NB4 (cell line): ENCODE measurements around the gene AP5S1.

Experiments used
- DNase-seq: peaks from one replicate; pipeline ENCODE4 v3.0.0; 2010; ENCODE audit warnings: low read depth
- H3K4me3 ChIP-seq: one replicate; pipeline ENCODE4 v1.5.1; 2011; ENCODE audit warnings: mild to moderate bottlenecking, low read depth, low read length, moderate library complexity
- MYC ChIP-seq: IDR thresholded peaks from 2 replicates; pipeline ENCODE4 v1.6.1; 2011; ENCODE audit warnings: low read depth, low read length
- POLR2A ChIP-seq: IDR thresholded peaks from 2 replicates; pipeline ENCODE4 v1.6.1; 2011; ENCODE audit warnings: mild to moderate bottlenecking; ENCODE audit not compliant: insufficient read length; ENCODE audit errors: extremely low read depth
- TF ChIP-seq, protein P1 (sequence below): IDR thresholded peaks from one replicate; pipeline ENCODE4 v1.5.1; 2012; ENCODE audit warnings: low read depth, low read length
- TF ChIP-seq, protein P2 (sequence below): IDR thresholded peaks from 2 replicates; pipeline ENCODE4 v1.6.1; 2011; ENCODE audit warnings: low read depth, low read length

Gene AP5S1

DNA sequence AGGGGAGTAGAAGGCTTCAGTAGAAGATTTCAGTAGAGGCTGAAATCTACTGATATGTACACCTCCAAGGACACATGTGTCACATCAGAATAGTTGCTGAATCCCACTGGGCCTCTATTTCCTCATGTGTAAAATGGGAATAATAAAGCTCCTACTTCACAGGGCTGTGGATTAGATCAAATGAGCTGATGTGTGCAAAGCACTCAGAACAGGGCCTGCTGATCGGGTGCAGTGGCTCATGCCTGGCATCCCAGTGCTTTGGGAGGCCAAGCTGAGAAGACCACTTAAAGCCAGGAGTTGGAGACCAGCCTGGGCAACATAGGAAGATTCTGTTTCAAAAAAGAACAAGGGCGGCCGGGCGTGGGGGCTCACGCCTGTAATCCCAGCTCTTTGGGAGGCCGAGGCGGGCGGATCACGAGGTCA, 8.1 kb upstream of the AP5S1 start:
- TF ChIP-seq POLR2A: no peak
- TF ChIP-seq, protein P1, sequence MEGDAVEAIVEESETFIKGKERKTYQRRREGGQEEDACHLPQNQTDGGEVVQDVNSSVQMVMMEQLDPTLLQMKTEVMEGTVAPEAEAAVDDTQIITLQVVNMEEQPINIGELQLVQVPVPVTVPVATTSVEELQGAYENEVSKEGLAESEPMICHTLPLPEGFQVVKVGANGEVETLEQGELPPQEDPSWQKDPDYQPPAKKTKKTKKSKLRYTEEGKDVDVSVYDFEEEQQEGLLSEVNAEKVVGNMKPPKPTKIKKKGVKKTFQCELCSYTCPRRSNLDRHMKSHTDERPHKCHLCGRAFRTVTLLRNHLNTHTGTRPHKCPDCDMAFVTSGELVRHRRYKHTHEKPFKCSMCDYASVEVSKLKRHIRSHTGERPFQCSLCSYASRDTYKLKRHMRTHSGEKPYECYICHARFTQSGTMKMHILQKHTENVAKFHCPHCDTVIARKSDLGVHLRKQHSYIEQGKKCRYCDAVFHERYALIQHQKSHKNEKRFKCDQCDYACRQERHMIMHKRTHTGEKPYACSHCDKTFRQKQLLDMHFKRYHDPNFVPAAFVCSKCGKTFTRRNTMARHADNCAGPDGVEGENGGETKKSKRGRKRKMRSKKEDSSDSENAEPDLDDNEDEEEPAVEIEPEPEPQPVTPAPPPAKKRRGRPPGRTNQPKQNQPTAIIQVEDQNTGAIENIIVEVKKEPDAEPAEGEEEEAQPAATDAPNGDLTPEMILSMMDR: no peak
- no peak for TF ChIP-seq MYC
- TF ChIP-seq, protein P2, sequence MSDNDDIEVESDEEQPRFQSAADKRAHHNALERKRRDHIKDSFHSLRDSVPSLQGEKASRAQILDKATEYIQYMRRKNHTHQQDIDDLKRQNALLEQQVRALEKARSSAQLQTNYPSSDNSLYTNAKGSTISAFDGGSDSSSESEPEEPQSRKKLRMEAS: no peak
- no peak for DNase-seq
- H3K4me3 ChIP-seq: no peak overlapping the region

DNA sequence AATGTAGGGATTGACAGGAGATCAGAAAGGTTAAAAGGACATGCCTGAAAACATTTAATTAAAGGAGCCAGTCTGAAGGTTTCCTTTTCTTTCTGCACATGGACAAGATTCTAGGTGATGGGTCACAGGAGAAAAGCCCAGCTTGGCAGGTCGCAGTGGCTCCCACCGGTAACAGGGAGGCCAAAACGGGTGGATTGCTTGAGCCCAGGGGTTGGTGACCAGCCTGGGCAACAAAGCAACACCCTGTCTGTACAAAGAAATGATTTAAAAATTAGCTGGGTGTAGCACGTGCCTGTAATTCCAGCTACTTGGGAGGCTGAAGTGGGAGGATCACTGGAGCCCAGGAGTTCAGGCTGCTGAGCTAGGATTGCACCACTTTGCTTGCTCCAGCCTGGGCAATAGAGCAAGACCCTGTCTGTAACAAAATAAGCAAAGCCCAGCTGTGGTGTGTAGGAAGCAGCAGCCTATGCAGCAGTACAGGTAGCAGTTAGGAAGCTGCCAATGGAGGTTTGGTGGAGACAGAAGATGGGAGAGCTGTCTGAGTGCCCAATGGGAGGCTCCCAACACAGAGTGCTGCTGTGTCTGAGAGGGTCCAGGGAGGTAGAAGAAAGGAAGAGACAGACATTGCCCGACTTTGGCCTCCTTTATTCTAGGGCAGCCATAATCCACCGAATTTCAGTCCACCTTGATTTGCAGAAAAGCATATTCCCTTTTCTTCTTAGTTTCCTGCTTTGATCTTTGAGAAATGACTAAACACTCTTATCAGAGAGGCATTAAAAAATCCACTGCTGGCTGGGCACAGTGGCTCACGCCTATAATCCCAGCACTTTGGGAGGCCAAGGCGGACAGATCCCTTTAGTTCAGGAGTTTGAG, 7.1 kb upstream of the AP5S1 start:
- DNase-seq: no peak

DNA sequence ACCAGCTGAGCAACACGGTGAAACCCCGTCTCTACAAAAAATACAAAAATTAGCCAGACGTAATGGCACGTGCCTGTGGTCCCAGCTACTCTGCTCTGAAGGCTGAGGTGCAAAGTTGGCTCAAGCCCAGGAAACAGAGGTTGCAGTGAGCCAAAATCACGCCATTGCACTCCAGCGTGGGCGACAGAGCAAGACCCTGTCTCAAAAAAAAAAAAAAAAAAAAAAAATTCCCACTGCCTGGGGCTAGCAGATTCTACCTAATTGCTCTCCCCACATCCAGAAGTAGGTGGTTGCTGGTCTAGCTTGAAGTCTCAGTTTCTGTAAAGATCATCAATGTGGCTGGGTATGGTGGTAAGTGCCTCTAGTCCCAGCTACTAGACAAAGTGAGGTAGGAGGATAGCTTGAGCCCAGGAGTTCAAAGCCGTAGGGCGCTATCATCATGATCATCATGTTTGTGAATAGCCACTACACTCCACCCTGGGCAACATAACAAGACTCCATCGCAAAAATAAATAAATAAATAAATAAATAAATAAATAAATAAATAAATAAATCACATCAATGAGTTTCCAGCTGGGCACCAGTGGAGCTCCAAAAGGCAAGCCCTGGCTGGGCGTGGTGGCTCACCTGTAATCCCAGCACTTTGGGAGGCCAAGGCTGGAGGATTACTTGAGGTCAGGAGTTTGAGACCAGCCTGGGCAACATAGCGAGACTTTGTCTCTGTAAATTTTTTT, 6.3 kb upstream of the AP5S1 start:
- no peak for DNase-seq
- TF ChIP-seq MYC (no peak), POLR2A (no peak)
- TF ChIP-seq, protein P2: no peak
- TF ChIP-seq, protein P1: no peak
- no peak overlapping the region for H3K4me3 ChIP-seq

More for the DNA sequence above, 7.1 kb upstream of the AP5S1 start:
- TF ChIP-seq, protein P2: no peak
- TF ChIP-seq, protein P1: no peak
- TF ChIP-seq POLR2A: no peak
- no peak for TF ChIP-seq MYC
- no peak overlapping the region for H3K4me3 ChIP-seq

DNA sequence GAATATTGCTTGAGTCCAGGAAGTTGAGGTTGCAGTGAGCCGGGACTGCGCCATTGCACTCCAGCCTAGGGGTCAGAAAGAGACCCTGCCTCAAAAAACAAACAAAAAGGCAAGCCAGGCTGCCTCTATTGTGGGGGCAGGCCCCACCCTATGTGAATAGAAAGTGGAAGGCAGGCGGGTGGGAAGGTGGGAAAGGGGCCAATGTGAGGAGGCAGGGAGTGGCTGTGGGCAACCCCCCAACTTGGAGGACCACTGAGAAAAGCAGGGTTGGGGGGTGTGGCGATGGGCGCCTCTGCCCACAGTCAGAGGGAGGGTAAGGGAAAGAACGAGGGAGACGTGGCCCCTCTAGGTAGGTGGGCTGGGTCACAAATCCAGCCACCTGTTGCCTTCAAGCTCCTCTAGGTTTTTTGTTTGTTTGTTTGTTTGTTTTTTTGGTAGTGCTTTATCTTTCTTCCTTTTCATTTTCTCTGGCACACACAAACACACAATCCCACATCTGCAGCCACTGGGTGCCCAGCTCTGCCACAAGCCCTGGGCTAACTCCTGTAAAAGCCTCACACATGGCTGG, 5.3 kb upstream of the AP5S1 start:
- TF ChIP-seq, protein P1: no peak
- TF ChIP-seq MYC (no peak), POLR2A (no peak)
- TF ChIP-seq, protein P2: no peak
- H3K4me3 ChIP-seq: no peak overlapping the region
- no peak for DNase-seq

DNA sequence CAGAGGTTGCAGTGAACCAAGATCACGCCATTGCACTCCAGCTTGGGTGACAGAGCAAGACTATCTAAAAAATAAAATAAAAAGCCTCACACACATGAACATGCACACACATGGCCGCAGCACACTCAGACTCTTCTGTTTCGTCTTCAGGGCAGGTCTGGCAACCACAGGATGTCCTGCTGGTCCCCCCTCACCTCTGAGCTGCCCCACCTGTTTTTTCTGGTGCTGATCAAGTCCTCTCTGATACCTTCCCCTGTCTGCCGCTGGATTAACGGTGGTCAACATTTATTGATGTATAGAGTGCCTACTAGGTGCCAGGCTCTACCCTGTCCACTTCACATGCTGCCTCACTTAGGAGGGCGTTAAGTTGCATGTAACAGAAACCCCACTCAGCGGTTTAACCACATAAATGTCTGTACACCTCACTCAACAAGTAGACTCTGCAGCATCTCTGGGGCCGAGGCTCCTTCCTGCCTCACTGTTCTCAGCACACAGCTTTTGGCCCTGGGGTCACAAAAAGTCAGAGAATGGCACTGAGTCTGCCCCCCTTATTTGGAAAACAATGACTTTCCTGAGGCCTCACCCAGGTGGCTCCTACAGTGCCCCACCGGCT, 4.5 kb upstream of the AP5S1 start:
- H3K4me3 ChIP-seq: no peak overlapping the region
- TF ChIP-seq MYC (no peak), POLR2A (no peak)
- TF ChIP-seq, protein P2: no peak
- TF ChIP-seq, protein P1: no peak
- DNase-seq: no peak
